H9 (cell line): ENCODE measurements around the gene ZNF35. TPM values are rescaled to one million over a fixed set of nuclear protein-coding genes. Genes with fewer than 3 reads are reported as not detected.

Experiments used
- DNase-seq: peaks from one replicate; pipeline ENCODE4 v3.0.0-alpha.2; 2017
- H2AFZ ChIP-seq: one replicate; pipeline ENCODE4 v1.6.1; 2013; ENCODE audit warnings: mild to moderate bottlenecking, low read length, control low read depth, moderate library complexity
- H2AK5ac ChIP-seq: 2 replicates; pipeline ENCODE4 v1.6.1; 2013; ENCODE audit warnings: low read length, control low read depth, mixed read lengths; ENCODE audit not compliant: insufficient read length
- H2BK120ac ChIP-seq: one replicate; pipeline ENCODE4 v1.6.1; 2013; ENCODE audit warnings: low read depth, mild to moderate bottlenecking, low read length, control low read depth, inconsistent platforms; ENCODE audit not compliant: poor library complexity, severe bottlenecking
- H2BK12ac ChIP-seq: 2 replicates; pipeline ENCODE4 v1.6.1; 2013; ENCODE audit warnings: low read length, control low read depth, mixed read lengths, low read depth; ENCODE audit not compliant: insufficient read length
- H2BK15ac ChIP-seq: 2 replicates; pipeline ENCODE4 v1.6.1; 2013; ENCODE audit warnings: low read depth, low read length, control low read depth
- H2BK20ac ChIP-seq: one replicate; pipeline ENCODE4 v1.6.1; 2013; ENCODE audit warnings: low read depth, mild to moderate bottlenecking, low read length, control low read depth, inconsistent platforms; ENCODE audit not compliant: poor library complexity, severe bottlenecking
- H2BK5ac ChIP-seq: 2 replicates; pipeline ENCODE4 v1.6.1; 2013; ENCODE audit warnings: low read length, control low read depth, mixed read lengths; ENCODE audit not compliant: insufficient read length
- H3K14ac ChIP-seq: 2 replicates; pipeline ENCODE4 v1.6.1; 2013; ENCODE audit warnings: low read length, control low read depth; ENCODE audit not compliant: insufficient read depth
- H3K18ac ChIP-seq: 2 replicates; pipeline ENCODE4 v1.6.1; 2013; ENCODE audit warnings: low read depth, mild to moderate bottlenecking, mixed read lengths, low read length, control low read depth; ENCODE audit not compliant: insufficient read length
- H3K23ac ChIP-seq: 2 replicates; pipeline ENCODE4 v1.6.1; 2013; ENCODE audit warnings: low read length, control low read depth, mixed read lengths, low read depth; ENCODE audit not compliant: insufficient read length
- H3K23me2 ChIP-seq: 2 replicates; pipeline ENCODE4 v1.6.1; 2013; ENCODE audit warnings: low read depth, mild to moderate bottlenecking, mixed read lengths, low read length, control low read depth; ENCODE audit not compliant: insufficient read length, poor library complexity, severe bottlenecking
- H3K27ac ChIP-seq: 2 replicates; pipeline ENCODE4 v1.5.1; 2013; ENCODE audit warnings: low read length, control low read depth, mixed read lengths, low read depth; ENCODE audit not compliant: insufficient read length
- H3K27me3 ChIP-seq: 2 replicates; pipeline ENCODE4 v1.6.1; 2013; ENCODE audit warnings: low read length, control low read depth, inconsistent platforms; ENCODE audit not compliant: insufficient read depth
- H3K4ac ChIP-seq: 2 replicates; pipeline ENCODE4 v1.6.1; 2013; ENCODE audit warnings: low read depth, mild to moderate bottlenecking, control low read depth, inconsistent platforms, low read length, moderate library complexity
- H3K4me1 ChIP-seq: 2 replicates; pipeline ENCODE4 v1.6.1; 2013; ENCODE audit warnings: low read length, control low read depth, inconsistent platforms; ENCODE audit not compliant: insufficient read depth
- H3K4me2 ChIP-seq: 2 replicates; pipeline ENCODE4 v1.6.1; 2013; ENCODE audit warnings: low read length, control low read depth, mixed read lengths; ENCODE audit not compliant: insufficient read length, insufficient read depth
- H3K56ac ChIP-seq: 2 replicates; pipeline ENCODE4 v1.6.1; 2013; ENCODE audit warnings: low read depth, mild to moderate bottlenecking, mixed read lengths, low read length, control low read depth; ENCODE audit not compliant: insufficient read length
- H3K79me1 ChIP-seq: 2 replicates; pipeline ENCODE4 v1.6.1; 2013; ENCODE audit warnings: low read depth, mild to moderate bottlenecking, moderate library complexity, low read length, control low read depth, inconsistent platforms; ENCODE audit not compliant: insufficient read depth, poor library complexity, severe bottlenecking
- H3K79me2 ChIP-seq: 2 replicates; pipeline ENCODE4 v1.6.1; 2013; ENCODE audit warnings: low read length, control low read depth, inconsistent platforms; ENCODE audit not compliant: insufficient read depth
- H3K9ac ChIP-seq: 2 replicates; pipeline ENCODE4 v1.6.1; 2013; ENCODE audit warnings: low read length, control low read depth, mixed read lengths; ENCODE audit not compliant: insufficient read length; ENCODE audit errors: extremely low read depth
- H3K9me3 ChIP-seq: one replicate; pipeline ENCODE4 v1.6.1; 2013; ENCODE audit warnings: low read depth, low read length, inconsistent platforms; ENCODE audit not compliant: control insufficient read depth
- H3T11ph ChIP-seq: one replicate; pipeline ENCODE4 v1.6.1; 2013; ENCODE audit warnings: mild to moderate bottlenecking, low read length, control low read depth, inconsistent platforms
- H4K20me1 ChIP-seq: one replicate; pipeline ENCODE4 v1.6.1; 2013; ENCODE audit not compliant: control insufficient read depth, insufficient read length, insufficient read depth
- H4K5ac ChIP-seq: 2 replicates; pipeline ENCODE4 v1.6.1; 2013; ENCODE audit warnings: low read depth, mild to moderate bottlenecking, mixed read lengths, low read length, control low read depth; ENCODE audit not compliant: insufficient read length
- H4K8ac ChIP-seq: replicated peaks from 2 replicates; pipeline ENCODE4 v1.6.1; 2013; ENCODE audit warnings: low read length, control low read depth, mixed read lengths, low read depth; ENCODE audit not compliant: insufficient read length
- H4K91ac ChIP-seq: 2 replicates; pipeline ENCODE4 v1.6.1; 2013; ENCODE audit warnings: low read depth, mild to moderate bottlenecking, moderate library complexity, mixed read lengths, low read length, control low read depth; ENCODE audit not compliant: insufficient read length
- H3K27ac Mint-ChIP-seq, 3 experiments: 2 replicates in 2 of 3; 3 replicates in 1 of 3; pipeline ENCODE4 v1.8.0; 2020 to 2021; ENCODE audit warnings: mixed read lengths in 3 of 3, mild to moderate bottlenecking in 1 of 3, moderate library complexity in 1 of 3
- H3K27me3 Mint-ChIP-seq: 2 replicates; pipeline ENCODE4 v1.8.0; 2021; ENCODE audit warnings: low read depth, mild to moderate bottlenecking, moderate library complexity, mixed read lengths
- H3K36me3 Mint-ChIP-seq, 3 experiments: 2 replicates in 2 of 3; 3 replicates in 1 of 3; pipeline ENCODE4 v1.8.0; 2020 to 2021; ENCODE audit warnings: low read depth in 3 of 3, mixed read lengths in 3 of 3; ENCODE audit not compliant: insufficient read depth in 1 of 3
- H3K4me1 Mint-ChIP-seq, 2 experiments: 2 replicates each; pipeline ENCODE4 v1.8.0; 2020; ENCODE audit warnings: mixed read lengths in 2 of 2
- H3K4me3 Mint-ChIP-seq, 2 experiments: 2 replicates in 1 of 2; 3 replicates in 1 of 2; pipeline ENCODE4 v1.8.0; 2020 to 2021; ENCODE audit warnings: mild to moderate bottlenecking in 2 of 2, mixed read lengths in 2 of 2, moderate library complexity in 1 of 2
- H3K9me3 Mint-ChIP-seq, 2 experiments: 2 replicates in 1 of 2; 3 replicates in 1 of 2; pipeline ENCODE4 v1.8.0; 2020; ENCODE audit warnings: mild to moderate bottlenecking in 2 of 2, mixed read lengths in 2 of 2, moderate library complexity in 1 of 2
- CTCF ChIP-seq: fragments of 200-600 bp; sonication (generic); conservative IDR thresholded peaks from 3 replicates; pipeline ENCODE4 v1.8.0; 2021; ENCODE audit warnings: antibody characterized with exemption, mild to moderate bottlenecking
- WGBS: extraction: QIAGEN DNeasy Blood & Tissue Kit; methylation state at CpG from one replicate; pipeline ENCODE4 v1.1.7; 2013; ENCODE audit warnings: missing lambda C conversion rate, low lambda C conversion rate, mixed read lengths; ENCODE audit not compliant: insufficient read length; ENCODE audit errors: extremely low coverage; 5-methylcytosine and 5-hydroxymethylcytosine counted together
- total RNA-seq: library from RNA; stranded (reverse); gene quantifications from 2 replicates; pipeline ENCODE4 v1.2.1, GENCODE V29; 2021

Gene ZNF35
- total RNA-seq, 1 experiment from 2014 or later: 27.3 TPM

GRCh38 chr3:44601749-44602148 lies 46.8 kb upstream of the ZNF35 start:
- no peak overlapping the region for H2AK5ac ChIP-seq
- H2BK120ac ChIP-seq: no peak overlapping the region
- H3K4me3 Mint-ChIP-seq: no peak overlapping the region
- H2BK5ac ChIP-seq: no peak overlapping the region
- H4K8ac ChIP-seq: no peak overlapping the region
- no peak overlapping the region for H4K5ac ChIP-seq
- peaks cover 29 to 81% (median 63%) of the 10 kb centered on the region in 3 experiments for H3K36me3 Mint-ChIP-seq
- WGBS: no CpG with 5 or more reads among the region's 2 CpGs
- H2BK12ac ChIP-seq: no peak overlapping the region
- no peak overlapping the region for H4K91ac ChIP-seq
- peaks cover under 1% of the 10 kb centered on the region for H3K9me3 ChIP-seq
- no peak overlapping the region for H3K27ac Mint-ChIP-seq
- H3K14ac ChIP-seq: no peak overlapping the region
- H3K9me3 Mint-ChIP-seq: peaks cover 51 to 80% of the 10 kb centered on the region in 2 experiments
- no peak overlapping the region for H3K23ac ChIP-seq
- DNase-seq: no peak
- H2BK15ac ChIP-seq: no peak overlapping the region
- H3K27ac ChIP-seq: no peak overlapping the region
- no peaks in the 10 kb centered on the region for H3K27me3 Mint-ChIP-seq
- H3K79me1 ChIP-seq: no peaks in the 10 kb centered on the region
- H3K4ac ChIP-seq: no peak overlapping the region
- no peak overlapping the region for H2BK20ac ChIP-seq
- no peaks in the 10 kb centered on the region for H4K20me1 ChIP-seq
- no peak overlapping the region for H3K56ac ChIP-seq
- no peaks in the 10 kb centered on the region for H3K4me1 ChIP-seq
- H3K4me2 ChIP-seq: no peak overlapping the region
- H3T11ph ChIP-seq: no peak overlapping the region
- H3K23me2 ChIP-seq: no peaks in the 10 kb centered on the region
- no peaks in the 10 kb centered on the region for H3K79me2 ChIP-seq
- no peak for TF ChIP-seq CTCF
- H3K9ac ChIP-seq: no peak overlapping the region
- H3K18ac ChIP-seq: no peak overlapping the region
- no peaks in the 10 kb centered on the region for H3K27me3 ChIP-seq
- no peak overlapping the region for H2AFZ ChIP-seq
- no peaks in the 10 kb centered on the region for H3K4me1 Mint-ChIP-seq
